HG03571 (cell line): ENCODE measurements around the gene CSTB.
"Not testable (repeated sequence)": the region's sequence is repeated elsewhere in the genome, so short reads cannot be mapped to it uniquely, and the experiment has no call there.

Source experiments
- ATAC-seq: cut with Tn5 transposase; IDR thresholded peaks from one replicate; pipeline ENCODE4 v1.9.1; 2021; ENCODE audit not compliant: unreplicated experiment

The CSTB gene

GRCh38 chr21:43775795-43776430 is at the start of gene CSTB:
CSTB (minus strand) TSS chr21:43776308; CDS start chr21:43776269, 39 bp downstream.
- peak; percentile 71 for ATAC-seq

DNA sequence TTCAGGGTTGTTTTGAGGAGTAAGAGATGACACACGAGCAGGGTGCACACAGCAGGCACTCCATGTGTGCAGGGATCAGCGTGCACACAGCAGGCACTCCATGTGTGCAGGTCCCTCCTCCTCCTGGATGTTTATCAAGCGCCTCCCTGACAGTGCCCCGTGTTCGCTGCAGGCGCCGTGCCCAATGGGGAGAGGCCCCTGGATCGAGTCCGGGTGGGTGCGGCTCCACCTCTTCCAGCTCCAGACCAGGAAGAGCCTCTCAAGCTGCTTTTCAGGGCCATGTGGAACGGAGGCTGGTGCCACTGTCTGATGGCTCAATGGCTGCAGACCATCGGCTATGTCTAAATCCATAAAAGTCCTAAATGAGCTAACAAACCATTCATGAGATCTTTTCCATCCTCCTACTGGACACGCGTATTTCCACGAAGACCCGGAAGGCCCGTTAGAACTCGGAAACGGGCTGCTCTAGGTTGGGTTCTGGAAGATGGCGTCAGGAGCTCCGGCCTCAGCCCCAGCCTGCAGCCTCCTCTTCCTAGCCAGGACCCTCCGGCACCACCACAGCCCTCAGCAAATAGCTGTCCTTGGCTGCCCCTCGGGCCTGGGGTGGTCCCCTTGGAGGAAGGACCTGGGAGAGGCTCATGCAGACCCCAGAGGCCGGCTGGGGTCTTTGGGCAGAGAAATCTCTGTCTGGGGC is 49.3 kb upstream of the CSTB start:
- ATAC-seq, result no peak

- no peak for ATAC-seq
Measured at GRCh38 chr21:43824333-43825241, 48.5 kb upstream of the CSTB start.

DNA sequence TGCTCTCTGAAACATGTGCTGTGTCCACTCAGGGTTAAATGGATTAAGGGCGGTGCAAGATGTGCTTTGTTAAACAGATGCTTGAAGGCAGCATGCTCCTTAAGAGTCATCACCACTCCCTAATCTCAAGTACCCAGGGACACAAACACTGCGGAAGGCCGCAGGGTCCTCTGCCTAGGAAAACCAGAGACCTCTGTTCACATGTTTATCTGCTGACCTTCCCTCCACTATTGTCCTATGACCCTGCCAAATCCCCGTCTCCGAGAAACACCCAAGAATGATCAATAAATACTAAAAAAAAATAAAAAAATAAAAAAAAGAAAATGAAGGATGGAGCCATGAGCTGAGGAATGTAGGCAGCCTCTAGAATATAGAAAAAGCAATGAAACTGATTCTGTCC is 46.6 kb upstream of the CSTB start:
- ATAC-seq, result not testable (repeated sequence)

DNA sequence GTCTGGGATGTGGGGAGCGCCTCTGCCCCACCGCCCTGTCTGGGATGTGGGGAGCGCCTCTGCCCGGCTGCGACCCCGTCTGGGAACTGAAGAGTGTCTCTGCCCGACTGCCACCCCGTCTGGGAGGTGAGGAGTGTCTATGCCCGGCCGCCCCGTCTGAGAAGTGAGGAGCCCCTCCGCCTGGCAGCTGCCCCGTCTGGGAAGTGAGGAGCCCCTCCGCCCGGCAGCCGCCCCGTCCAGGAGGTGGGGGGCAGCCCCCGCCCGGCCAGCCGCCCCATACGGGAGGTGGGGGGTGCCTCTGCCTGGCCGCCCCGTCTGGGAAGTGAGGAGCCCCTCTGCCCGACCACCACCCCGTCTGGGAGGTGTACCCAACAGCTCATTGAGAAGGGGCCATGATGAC is 46.1 kb upstream of the CSTB start:
- not testable (repeated sequence) for ATAC-seq

- no peak for ATAC-seq
Measured at GRCh38 chr21:43820466-43820865, 44.4 kb upstream of the CSTB start.

DNA sequence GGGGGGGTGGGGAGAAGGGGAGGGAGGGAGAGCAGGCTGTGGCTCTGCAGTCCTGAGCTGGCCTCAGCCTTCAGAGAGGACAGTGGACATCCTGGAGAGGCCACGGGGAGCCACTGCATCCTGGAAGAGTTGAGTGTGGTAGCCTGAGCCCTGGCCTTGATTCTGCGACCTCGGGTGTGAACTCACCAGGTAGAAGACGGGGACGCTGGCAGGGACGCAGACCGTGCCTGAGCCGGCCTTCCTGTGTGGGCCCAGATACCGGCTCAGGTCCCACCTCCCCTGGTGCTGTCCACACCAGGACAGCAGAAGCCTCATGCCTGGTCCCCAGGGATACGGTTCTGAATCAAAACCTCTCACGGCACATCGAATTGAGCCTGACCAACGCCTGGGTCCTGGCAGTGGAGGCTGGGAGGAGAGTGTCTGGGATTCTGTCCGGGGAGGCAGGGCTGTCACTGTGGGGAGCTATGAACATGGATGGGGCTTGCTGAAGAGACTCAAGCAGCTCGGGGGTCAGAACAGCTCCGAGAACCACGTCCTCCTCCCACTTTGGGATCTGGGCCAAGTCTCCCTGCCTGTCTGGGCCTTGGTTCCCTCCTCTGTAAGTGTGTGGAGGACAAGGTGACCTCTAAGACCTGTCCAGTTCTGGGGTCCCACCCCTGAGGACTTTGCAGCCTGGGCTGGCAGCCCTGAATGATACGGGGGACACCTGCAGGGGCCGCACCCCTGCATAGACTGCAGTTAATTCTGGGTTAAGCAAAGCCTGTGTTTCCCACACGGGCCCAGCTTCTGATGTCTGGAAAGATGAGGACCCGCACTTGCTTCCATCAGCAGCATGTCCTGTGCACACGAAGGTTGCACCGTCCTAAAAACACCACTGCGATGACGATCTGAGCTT is 43.6 kb upstream of the CSTB start:
- ATAC-seq, result no peak

- ATAC-seq, result no peak
Measured at GRCh38 chr21:43818685-43819084, 42.6 kb upstream of the CSTB start.

DNA sequence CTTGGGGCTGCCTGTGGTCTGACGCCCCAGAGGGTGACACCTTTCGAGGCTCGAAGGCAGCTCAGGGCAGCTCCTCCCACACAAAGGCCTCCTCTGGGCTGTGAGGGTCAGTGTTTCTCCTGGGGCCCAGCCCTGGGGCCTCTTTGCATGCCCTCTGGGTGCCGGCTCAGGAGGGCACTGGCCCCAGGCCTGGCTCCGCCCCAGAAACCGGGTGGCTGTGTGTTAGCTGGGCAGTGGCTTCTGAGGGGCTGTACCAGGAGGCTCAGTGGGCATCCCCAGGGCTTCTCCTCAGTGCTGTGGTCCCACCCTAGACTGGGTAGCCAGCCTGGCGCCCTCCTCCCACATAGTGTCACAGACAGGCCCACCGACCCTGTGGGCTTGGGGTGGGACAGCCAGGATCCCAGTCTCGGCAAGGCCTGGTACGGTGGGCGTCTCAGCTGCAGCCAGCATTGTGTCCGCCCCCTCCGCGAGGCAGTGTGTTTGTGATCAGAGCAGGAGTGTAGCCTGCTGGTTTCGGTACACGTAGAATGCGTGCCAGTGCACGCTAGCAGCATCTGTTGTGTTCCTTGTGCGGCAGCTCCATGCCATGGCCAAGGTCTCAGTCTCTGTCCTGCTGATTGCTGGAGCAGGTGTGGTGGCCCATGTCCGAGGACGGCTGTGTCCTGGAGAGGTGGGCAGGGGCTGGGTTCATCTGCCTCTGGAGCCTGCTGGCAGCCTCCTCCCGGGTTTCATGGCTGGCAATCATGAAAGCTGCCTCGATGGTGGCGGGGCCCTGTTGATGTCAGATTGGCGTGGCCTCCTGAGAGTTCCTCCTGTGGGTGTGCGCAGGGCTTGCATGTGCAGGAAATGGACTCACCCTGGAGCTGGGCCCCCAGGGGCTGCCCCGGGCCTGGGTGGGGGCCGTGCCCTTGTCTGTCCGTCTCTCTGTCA is 41.3 kb upstream of the CSTB start:
- ATAC-seq, result no peak

DNA sequence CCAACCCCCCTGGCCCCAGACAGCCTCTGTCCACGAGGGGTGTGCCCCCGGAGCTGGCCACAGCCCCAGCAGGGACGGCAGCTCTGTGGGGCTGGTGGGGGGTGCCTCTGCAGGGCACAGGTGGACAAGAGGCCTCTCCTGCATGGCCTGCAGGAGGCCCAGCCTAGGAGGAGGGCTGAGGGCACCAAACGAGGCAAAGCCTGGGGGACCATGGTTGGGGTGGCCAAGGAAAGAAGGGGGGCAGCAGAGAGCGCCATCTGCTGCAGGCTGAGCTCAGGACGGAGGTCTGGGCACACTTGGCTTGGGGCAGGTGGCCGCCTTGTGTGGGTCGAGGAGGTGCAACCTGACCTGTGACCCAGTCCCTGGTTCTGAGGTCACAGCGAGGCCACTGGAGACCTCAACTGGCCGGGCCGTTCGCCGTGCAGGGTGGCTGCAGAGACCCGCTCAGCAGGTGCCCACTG is 40.5 kb upstream of the CSTB start:
- ATAC-seq, result no peak

GRCh38 chr21:43815991-43816390 is 39.9 kb upstream of the CSTB start:
- ATAC-seq, result no peak

GRCh38 chr21:43815107-43815613 is 39.1 kb upstream of the CSTB start:
- no peak for ATAC-seq

DNA sequence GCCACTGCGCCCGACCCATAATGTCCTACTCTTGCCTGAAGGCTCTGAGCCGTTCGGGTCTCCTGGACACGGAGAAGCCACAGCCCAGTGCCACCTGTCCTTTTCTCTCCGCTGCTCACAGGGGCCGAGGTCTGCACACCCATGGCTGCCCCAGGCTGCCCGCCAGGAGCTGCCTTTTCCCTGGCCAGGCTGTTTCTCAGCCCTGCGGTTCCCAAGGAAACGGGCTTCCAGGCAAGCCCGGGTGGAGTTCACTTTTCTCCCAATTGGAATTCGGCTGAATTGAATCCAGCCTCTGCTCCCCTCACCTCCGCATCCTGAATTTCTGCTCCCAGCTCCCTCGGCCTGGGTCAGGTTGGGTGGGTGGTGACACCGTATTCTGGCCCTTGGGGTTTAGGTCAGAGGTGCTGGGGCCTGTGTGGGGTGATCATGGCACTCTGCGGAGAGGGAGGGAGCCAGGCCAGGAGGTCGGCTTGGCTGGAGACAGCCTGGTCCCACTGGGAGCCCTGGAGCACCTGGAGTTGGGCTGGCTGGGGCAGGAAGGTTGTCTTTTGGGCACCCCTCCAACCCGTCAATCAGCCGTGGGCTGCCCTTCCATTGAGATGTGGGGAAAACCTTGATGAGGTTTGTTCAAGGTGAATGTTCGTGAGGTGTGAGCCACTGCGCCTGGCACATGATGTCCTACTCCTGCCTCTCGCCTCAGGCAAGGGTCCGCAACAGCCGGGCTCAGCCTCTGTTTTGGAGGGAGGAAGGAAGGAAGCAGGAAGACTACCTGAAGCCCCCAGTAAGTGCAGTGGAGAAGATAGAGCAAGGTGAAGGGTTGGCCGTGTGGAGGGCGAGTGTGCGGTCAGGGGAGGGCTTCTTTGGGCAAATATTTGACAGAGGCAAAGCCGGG is 38.4 kb upstream of the CSTB start:
- no peak for ATAC-seq

GRCh38 chr21:43813656-43813980 is 37.5 kb upstream of the CSTB start:
- ATAC-seq, result no peak

- ATAC-seq, result no peak
Measured at GRCh38 chr21:43812957-43813655, 37.0 kb upstream of the CSTB start.

GRCh38 chr21:43812139-43812821 is 36.2 kb upstream of the CSTB start:
- no peak for ATAC-seq
